Superior temporal gyrus (tissue), 1 donor: ENCODE measurements around the gene PPP6R2.
A peak's percentile ranks its signal among the peaks of the same experiment; 100 is the strongest.

Experiments
- DNase-seq: peaks from one replicate; pipeline ENCODE4 v3.0.0-alpha.2; 2016; ENCODE audit errors: extremely low spot score

Gene PPP6R2

DNA sequence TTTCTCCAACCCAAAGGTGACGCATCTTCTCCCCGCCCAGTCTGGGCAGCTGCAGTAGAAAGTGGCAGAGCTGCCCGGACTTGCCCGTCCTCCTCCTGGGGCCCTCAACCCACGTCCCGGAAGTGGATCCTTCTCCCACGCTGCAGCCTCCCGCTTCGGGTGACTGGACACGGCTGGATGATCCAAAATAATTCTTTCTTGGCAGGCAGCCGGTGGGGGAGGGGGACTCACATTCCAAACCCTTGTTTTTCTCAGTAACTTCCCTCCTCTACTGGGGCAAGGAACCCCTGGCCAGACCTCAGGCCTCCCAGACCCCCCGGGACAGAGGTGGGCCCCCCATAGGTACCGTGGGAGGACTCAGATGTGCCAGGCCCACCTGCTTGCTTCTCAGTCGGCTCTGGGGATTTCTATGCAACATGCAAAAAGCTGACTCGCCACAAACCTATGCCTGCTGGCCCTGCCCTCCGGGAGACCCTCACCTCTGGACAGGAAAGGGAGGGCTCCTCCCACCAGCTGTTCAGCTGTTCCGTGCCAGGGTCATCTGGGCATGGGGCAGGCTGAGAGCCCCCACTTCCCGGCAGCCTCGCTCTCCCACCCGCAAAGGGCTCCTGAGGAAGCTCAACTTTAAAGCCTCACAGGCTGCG lies 37.1 kb upstream of the PPP6R2 start:
- no peak for DNase-seq

DNA sequence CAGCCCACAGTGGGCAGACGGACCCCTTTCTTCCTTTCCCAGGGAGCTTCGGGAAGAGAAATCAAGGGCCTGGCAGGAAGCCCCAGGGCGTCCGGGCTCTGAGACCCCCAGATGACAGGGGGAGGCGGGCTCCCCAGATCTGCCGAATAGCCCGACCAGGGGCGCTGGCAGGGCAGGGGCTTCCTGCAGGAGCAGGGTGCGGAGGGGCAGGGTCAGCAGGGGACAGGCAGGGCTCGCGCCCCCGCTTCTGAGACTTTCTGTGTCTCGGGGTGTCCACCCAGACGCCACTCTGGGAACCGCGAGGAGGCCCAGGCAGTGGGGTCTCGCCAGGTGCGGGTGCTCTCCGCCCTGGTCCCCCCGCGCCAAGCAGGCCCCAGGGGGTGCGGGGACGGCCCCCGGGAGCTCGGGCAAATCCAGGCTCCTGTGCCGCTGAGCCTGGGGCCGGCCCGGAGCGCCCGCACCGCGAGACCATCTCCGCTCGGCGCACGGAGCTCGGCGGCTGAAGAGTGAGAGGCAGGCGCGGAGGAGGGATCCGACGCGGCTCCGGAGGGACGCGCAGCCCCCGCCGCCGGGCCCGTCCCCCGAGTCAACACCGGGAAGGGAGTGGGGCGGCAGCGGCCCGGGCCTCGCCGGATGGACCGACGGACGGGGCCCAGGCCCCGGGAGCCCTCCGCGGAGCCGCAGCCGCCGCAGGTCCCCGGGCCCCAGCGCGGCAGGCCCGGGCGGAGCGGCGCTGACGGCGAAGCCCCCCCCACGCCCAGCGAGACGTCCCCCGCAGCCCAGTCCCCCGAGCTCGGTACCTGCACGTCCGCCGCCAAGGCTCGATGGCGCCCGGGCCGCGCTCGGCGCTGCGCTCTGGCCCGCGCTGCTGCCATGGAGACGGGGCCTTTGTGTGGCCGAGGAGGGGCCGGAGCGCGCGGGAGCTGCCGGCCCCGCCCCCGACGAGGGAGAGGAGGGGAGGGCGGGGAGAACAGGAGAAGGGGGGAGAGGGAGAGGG lies 36.1 kb upstream of the PPP6R2 start, which contains the start of gene PLXNB2:
PLXNB2 (minus strand) TSS at position 894 of the 997 bp plus-strand sequence. CDS start 17,062 bp downstream, outside the sequence.
- peak; percentile 79 for DNase-seq

DNA sequence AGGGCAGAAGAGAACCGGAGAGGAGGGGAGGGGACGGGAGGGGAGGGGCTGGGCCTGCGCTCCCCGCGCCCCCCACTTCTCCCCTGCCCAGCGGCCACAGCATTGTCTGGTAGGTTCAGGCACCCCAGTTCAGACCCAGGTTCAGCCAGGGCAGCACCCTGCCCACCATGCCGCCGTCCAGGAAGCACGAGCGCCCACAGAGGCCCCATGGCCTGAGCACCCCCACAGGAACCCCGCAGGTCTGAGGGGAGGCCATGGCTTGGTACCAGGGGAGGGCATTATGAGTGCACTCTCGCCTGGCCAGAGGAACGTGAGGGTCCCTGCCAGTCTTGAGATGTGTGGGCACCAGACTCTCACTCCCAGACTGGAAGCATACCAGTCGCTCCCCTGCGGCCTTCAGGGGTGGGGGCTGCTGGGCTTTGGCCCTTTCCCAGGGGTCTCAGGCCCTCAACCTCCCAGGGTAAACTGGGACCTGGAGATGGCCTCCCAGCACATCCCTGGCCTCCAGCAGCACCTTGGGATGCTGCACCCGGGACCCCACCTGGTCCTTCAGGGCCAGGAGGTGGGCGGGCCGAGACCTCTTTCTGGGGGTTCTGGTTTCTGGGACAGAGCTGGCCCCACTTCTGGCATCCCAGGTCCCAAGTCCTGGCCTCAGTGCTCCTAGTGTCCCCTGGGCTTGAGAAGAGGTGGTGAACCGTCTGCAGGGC lies 35.1 kb upstream of the PPP6R2 start:
- no peak for DNase-seq

DNA sequence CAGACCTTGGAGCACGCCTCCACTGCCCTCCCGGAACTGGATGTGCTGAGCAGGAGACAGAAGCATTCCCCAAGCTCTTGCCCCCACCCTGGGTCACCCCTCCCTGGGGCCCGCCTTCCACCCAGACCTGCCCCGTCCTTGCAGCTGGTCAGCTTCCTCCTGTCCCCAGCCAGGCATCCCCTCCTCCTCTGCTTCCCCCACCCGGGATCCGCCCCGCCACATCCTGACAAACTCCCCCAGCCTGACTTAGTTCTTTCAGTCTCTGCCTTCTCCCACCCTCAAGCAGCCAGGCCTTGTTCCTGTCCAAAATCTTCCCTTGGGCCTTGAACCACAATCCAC lies 34.6 kb upstream of the PPP6R2 start:
- no peak for DNase-seq

DNA sequence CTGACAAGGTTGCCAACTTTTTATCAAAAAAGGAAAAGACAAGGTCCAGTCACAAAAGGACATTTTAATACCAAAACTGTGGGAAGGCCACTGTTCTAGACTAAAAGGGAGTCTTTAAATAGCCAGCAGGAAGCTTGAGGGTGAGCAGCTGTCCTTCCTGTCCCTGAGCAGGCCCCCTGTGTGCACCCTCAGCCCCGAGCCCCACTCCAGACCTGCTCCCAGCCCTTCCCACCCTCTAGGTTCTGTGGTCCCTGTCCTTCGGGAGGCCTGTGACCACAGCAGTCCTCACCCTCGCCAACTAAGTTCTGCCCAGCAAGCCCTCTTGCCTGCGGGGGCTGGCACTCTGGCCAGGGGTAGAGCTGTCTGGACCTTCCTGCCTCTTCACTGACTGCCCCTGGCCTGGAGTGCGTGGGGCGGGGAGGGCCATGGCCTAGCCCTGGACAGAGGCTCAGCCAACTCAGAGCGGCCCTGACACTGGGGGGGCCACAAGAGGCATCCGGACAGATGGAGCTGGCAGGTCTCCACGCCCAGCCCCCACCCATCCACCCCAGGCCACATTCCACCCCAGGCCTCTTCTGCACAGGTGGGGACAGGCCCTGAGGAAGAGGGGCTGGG lies 34.0 kb upstream of the PPP6R2 start:
- no peak for DNase-seq

DNA sequence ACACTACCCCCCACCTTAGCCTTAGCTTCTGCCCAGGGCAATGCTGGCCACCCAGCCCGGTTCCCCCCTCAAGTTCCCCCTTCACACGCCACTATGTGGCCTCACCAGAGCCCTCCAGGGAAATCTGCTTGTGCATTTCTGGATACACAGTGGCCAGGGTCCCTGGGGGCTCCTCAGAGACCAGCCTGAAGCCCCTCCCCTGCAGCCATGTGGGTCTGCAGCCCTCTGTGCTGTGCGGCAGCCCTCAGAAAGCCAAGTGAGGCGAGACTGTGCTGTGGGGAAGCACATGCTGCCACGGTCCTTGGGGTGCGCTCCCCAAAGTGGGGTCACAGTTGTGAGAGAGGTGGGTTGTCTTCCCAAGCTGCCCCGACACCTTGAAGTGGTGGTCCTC lies 33.5 kb upstream of the PPP6R2 start:
- no peak for DNase-seq

DNA sequence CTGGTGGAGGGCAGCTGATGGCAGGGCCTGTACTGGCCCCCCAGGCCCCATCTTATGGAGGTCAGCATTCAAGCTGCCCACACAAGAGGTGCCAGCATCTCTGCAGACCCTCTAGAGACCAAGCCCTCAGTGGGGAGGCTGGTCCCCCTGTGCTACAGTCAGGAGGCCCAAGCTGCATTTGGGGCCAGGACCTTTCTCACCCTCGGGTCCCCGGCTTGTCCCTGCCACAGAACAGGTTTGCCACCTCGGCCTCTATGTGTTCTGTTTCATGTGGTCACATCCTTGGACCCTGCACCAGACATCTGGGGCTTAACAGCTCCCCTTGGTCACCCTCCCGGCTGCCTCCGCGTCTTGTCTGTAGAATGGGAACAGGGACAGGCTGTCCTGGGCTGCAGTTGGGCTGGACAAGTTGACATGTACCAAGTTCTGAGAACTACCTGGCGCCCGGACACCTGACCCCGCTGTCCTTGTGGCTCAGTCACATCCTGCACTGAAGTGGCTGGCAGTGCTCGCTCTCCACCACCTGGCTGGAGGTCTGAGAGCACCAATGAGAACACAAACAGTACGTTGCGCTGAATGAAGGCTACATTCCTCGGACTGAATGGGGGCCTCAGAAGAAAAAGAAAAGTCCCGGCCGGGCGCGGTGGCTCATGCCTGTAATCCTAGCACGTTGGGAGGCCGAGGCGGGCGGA lies 33.0 kb upstream of the PPP6R2 start:
- DNase-seq: no peak

DNA sequence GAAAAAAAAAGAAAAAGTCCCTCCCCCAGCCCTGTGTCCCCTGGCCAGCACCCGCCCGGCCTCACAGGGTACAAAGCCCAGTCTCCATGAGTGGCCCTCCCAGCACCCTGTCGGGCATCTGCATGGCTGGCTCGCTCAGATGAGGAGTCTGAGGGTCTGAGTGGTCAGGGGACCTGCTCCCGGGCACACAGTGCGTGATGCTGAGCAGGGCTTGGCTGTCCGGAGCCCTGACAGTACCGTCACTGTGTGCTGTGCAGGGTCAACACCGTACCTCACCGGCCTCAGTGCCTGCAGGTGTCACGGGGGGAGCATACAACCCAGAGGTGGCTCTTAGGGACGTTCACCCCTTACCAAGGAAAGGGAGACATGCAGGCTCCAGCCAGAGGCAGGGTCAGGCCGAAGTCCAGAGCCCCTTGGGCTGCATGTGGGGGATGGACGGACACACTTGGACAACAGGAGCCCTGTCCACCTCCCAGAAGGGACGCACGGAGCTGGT lies 32.1 kb upstream of the PPP6R2 start:
- DNase-seq: no peak

DNA sequence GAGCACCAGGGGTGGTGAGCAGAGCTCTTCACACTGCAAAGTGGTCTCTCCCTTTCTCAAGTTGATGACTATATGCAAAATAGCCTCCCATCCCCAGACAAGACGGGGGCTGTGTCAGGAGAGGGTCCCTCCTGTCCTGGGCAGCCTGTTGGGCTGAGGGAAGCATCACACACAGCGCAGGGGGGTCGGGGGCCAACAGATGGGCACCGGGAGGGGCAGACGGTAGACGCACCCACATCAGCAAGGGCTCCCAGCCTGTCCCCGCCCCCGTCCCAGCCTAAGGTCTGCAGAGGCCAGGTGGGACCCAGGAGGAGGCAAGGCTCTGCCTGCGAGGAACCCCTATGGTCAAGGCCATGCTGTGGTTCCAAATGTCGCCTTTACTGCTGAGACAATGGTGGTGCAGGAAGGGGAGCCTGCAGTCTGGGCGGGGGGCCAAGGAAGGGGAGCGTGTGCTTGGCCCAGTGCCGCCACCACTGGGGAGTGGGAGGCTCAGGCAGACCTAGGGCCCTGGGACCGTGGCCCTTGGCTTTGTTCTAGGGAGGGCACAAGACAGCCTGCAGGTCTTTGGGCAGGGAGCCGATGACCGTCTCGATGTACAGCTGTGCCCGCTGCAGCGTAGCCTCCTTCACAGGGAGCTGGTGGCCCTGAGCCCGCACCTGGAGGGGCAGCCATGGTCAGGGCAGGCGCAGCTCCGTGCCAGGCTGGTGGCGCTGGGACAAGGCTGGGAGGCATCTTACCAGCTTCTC lies 31.3 kb upstream of the PPP6R2 start:
- no peak for DNase-seq

DNA sequence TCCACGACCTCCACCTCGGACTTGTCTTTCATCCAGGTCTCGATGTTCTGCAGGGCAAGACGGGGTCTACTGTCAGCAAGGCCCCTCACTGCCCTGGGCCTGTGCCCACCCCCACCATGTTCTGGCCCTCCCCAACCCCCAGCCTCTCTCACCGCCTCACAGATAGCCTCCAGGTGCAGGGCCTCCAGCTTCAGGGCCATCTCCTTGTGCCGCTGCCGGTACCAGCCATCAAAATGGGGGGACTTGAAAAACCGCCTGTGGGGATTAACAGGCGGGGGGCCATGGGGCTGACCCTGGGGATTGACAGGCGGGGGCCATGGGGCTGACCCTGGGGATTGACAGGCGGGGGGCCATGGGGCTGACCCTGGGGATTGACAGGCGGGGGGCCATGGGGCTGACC lies 30.8 kb upstream of the PPP6R2 start:
- DNase-seq: no peak

DNA sequence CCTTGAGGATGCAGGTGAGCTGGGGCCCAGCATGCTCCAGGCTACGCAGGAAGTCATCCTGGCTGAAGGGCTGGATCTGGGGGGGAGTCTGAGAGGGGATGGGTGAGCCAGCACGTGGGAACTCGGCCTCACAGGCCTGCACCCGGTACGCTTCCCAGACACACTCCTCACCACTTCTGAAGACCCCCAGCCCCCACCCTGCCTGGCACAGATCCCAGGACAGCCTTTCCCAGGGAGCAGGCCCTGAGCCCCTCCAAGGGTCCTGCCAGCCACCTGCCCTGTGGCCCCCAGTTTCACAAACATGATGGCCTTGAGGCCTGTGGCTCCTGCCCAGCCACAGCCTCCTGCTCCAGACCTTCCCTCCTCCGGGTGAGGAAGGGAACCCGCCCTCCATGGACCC lies 30.1 kb upstream of the PPP6R2 start:
- no peak for DNase-seq

DNA sequence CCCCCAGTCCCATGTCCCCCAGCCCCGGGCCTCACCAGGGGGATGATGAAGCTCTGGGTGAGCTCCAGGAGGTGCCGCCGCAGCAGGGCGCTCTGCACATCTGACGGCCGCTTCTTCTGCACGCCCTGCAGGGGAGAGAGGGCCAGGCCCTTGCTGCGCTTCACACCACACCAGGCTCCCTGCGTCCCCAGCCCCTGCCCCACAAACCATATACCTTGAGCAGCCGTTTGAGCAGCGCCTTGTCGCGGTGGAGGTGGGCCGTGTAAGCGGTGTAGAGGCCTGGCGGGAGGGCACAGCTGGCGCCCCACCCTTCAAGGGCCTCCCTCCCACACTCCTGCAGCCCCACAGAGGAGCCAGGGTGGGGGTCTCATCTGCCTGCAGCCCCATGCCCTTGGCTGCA lies 29.5 kb upstream of the PPP6R2 start:
- DNase-seq: no peak

DNA sequence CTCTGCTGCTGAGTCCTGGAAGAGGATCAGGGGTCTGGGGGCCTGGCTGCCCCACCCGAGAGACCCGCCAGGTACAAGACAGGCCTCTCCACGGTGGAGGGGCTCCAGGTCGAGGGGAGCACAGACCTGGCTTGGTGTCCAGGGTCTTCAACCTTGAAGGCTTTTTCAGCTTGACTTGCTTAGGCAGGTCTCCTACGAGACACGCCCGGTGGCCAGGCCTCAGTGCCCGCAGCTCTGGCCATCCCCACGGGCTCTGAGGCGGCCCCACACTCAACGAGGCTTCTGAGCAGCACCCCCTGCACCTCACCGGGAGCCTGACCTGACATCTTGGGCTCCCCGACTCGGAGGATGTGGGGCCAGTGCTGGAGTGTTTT lies 29.1 kb upstream of the PPP6R2 start:
- DNase-seq: no peak

DNA sequence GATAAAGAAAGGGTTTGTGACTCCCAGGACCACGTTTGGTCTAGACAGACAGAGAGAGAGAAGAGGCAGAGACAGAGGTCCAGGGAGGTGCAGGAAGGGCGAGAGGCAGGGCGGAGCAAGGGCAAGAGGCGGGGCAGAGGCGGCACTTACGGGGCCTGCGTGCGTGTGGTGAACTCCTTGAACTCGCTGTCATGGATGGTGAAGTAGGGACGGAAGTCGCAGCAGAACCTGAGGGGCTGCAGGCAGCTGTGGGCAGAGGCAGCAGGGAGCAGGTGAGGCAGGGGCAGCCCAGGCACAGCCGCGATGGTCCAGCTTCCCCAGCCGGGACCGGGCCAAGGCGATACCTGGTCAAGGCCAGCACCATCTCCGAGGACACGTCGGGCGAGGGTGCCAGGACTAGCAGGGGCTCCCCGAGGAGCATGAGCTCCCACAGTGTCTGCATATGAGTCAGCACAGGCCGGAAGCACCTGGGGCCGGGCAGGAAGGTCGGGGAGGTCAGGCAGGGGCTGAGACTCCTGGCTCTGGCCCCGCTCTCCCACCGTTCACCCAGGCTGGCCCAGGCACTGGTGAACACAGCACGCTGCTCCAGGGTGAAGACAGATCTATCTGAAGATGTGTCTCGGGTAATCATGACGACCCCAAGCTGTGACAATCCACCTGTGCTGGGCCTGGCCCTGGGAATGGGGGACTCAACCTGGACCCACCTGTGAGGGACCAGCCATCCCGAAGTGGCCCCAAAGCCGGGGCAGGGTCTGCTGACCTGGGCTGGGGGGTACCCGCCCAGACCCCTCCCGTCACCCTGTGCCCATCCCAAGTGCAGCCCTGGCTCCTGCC lies 28.5 kb upstream of the PPP6R2 start:
- DNase-seq: no peak

DNA sequence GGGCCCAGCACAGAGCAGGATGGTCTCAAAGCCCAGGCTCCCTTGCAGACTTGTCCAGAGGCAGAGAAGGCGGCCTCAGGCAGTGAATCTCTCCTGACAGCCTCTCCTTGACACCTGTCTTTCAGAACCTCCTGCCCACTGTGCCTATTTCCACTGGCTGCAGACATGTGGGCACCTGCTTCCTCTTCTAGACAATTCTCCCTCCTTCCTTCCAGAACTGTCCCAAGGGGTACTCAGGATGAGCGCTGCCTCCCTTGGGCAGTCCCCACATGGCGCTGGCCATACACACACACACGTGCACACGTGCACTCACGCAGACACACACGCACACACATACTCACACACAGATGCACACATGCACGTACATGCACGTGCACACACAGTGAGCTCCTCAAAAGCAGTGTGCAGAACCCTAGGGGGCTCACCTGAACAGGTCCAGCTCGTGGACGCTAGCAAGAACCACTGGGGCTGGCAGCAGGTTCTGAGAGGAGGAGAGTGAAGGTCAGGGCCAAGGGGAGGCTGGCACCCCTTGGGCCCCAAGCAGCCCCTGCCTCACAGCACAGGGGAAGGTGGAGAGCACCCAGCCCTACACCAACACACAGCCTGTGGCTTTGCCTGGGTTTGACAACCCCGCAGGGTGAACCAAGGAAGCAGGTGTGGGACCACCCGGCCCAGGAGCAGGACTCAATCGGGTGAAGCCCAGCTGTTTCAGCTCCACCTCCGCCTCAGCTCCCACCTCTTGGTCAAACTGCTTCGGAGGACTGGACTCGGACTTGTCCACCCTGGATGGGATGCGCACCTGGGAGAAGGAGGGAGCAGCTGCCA lies 27.6 kb upstream of the PPP6R2 start:
- DNase-seq: no peak

DNA sequence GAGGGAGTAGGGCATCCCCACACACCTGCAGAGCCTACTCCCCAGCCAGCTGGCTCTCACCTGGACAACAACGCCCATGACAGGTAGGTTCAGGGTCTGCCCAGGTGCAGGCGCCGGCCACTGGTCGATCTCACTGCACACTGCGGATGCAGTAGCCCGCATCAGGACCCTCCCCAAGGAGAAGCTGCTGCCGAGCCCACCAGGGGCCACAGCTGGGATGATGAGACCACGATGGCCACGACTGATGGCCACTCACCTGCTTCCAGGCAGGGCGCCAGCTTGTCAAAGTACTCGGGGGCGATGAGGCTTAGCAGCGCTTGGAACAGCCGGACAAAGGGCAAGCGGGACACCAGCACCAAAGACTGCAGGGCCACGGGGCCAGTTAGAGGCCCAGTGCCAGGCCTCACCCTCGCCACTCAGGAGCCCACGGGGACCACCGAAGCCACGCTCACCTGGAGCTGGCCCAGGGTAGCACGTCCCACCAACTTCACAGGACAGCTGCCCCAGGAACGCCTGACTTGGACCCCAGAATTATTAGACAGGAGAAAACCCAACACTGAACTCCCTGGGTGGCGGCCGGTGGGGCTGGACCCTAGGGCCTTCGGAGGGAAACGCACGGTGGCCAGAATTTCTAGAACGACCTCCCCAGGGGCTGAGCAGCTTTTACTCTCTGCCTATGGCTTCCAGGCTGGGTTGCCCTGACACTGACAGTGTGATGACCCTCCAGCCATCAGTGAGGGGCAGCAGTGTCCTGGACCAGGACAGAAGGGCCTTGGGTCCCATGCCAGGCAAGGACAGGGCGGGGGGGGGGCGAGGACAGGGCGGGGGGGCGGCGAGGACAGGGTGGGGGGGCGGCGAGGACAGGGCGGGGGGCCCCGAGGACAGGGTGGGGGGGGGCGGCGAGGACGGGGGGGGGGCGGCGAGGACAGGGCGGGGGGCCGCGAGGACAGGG lies 26.7 kb upstream of the PPP6R2 start:
- DNase-seq: no peak

DNA sequence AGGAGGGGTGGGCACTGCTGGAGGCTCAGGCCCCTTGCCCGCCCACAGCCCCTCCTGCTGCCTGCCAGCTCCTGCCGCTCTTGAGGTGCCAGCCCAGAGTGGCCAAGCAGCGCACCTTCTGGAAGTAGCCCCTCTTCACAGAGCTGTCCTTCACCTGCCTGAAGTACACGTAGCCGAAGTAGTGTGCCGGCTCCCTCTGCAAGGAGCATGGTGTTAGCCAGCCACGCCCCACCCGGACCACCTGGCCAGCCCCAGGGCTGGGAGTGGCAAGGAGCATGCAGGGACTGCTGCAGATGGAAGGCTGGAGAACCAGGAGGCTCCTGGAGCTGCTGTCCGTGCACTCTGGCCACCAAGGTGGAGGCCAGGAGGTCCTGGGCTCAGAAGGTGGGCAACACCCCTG lies 25.9 kb upstream of the PPP6R2 start:
- DNase-seq: no peak

DNA sequence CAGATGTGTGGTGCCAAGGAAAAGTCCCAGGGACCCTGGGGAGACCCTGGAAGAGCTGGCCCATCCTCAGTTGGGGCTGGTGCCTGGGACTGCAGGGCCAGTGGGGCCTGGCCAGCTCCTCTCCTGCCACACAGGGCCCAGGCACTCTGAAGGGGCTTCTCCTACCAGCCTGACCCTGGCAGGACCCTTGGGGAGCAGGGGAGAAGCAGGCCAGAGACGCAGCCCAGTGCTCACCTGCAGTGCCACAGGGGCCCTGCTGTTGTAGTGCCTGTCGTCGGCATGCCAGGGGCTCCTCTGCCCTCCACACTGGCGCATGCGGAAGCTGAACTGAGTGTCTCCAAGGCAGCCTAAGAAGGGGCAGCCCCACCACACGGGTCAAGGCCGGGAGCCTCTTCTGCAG lies 25.5 kb upstream of the PPP6R2 start:
- DNase-seq: no peak
